ENCODE data around the gene ERP27.

The ERP27 gene

DNA sequence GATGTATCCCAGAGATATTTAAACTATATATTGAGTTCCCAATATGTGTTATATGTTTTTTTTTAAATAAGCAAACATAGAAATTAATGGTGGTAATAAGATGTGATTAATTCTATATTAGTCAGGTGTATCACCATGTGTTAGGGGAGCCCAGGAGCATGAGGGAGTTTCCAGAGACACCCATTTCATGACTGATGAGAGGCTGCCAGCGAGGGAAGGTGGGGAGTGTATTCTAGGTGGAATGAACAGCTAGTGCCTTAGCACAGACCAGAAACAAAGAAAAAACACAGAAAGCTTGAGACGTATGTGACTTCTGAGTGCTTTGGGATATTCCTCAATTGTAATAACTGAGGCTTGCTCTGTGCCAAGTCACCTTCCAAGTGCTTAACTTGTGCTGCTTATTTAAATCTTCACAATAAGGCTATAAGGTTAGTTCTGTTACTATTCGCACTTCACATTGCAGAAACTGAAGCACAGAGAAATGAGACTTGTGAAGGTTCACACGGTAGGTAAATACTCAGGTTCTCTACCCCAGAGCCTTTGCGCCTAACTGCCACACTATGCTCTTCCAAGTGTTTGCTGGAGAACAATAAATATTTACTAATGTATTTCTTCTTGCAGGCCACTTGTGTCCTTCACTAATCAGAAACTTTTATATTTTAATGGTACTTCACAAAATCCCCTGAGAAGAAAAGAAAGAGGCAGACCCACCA lies 34.8 kb downstream of the ERP27 start:
- Histone ChIP-seq H3K36me3 (ENCODE audit: control insufficient read depth, insufficient read depth, low read length) (no peaks in the 10 kb centered on the region), H3K4me2 (ENCODE audit: low read length) (no peak overlapping the region), H3K4me3 (ENCODE audit: low read depth, low read length) (no peak overlapping the region), H3K9me3 (ENCODE audit: control insufficient read depth, low read length) (no peaks in the 10 kb centered on the region), H2AFZ (no peak overlapping the region), H3K27me3 (ENCODE audit: control insufficient read depth, insufficient read depth, low read length) (no peaks in the 10 kb centered on the region), H3K9ac (no peak overlapping the region), H3K27ac (no peak overlapping the region), H3K4me1 (no peaks in the 10 kb centered on the region), H3K79me2 (no peaks in the 10 kb centered on the region)
- TF ChIP-seq, protein P1, sequence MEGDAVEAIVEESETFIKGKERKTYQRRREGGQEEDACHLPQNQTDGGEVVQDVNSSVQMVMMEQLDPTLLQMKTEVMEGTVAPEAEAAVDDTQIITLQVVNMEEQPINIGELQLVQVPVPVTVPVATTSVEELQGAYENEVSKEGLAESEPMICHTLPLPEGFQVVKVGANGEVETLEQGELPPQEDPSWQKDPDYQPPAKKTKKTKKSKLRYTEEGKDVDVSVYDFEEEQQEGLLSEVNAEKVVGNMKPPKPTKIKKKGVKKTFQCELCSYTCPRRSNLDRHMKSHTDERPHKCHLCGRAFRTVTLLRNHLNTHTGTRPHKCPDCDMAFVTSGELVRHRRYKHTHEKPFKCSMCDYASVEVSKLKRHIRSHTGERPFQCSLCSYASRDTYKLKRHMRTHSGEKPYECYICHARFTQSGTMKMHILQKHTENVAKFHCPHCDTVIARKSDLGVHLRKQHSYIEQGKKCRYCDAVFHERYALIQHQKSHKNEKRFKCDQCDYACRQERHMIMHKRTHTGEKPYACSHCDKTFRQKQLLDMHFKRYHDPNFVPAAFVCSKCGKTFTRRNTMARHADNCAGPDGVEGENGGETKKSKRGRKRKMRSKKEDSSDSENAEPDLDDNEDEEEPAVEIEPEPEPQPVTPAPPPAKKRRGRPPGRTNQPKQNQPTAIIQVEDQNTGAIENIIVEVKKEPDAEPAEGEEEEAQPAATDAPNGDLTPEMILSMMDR (IDR thresholded peaks at IDR 0.05) = no peak

DNA sequence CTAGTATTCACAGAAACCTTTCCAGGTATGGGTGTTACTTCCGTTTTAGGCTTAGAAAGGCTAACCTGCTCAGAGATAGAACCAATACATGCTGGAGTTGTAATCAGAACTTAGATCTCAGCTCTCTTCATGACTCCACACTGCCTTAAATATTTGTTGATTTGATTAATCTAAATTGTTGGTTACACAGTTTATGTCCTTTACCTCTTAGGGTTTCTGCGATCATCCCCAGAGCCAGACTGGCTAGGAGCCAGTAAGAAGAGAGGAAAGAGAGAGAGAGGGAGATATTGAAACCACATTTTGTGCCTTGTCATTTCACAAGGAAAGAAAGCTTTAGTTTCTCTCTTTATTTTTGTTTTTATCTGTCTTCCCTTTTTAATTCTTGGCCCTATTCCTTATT lies 35.9 kb downstream of the ERP27 start:
- Histone ChIP-seq H3K4me1 (no peaks in the 10 kb centered on the region), H2AFZ (no peak overlapping the region), H3K27ac (no peak overlapping the region), H3K9ac (no peak overlapping the region), H3K79me2 (no peaks in the 10 kb centered on the region), H3K27me3 (ENCODE audit: control insufficient read depth, insufficient read depth, low read length) (no peaks in the 10 kb centered on the region), H3K36me3 (ENCODE audit: control insufficient read depth, insufficient read depth, low read length) (no peaks in the 10 kb centered on the region), H3K4me3 (ENCODE audit: low read depth, low read length) (no peak overlapping the region), H3K9me3 (ENCODE audit: control insufficient read depth, low read length) (no peaks in the 10 kb centered on the region), H3K4me2 (ENCODE audit: low read length) (no peak overlapping the region)
- TF ChIP-seq, protein P1 (IDR thresholded peaks at IDR 0.05) = no peak

DNA sequence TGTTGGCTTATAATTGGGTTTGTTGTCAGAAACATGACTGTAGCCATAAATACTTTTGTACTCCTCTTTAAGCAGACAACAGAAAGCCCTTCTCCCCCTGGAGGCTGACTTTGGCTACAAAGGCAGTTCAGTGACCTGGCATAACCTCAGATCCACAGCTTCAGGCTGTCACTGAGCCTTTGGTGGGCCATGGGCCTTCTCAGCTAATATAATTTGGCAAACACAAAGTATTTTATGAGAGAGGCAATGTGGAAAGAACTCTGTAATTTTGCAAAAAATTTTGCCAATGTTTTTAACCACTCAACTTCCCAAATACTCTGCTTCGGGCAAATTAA lies 37.1 kb downstream of the ERP27 start:
- H3K4me1 ChIP-seq = no peaks in the 10 kb centered on the region
- H3K79me2 ChIP-seq = no peaks in the 10 kb centered on the region
- no peak overlapping the region for H3K9ac ChIP-seq
- TF ChIP-seq, protein P1 (IDR thresholded peaks at IDR 0.05) = no peak
- H3K27me3 ChIP-seq (ENCODE audit: control insufficient read depth, insufficient read depth, low read length) = no peaks in the 10 kb centered on the region
- no peaks in the 10 kb centered on the region for H3K9me3 ChIP-seq (ENCODE audit: control insufficient read depth, low read length)
- no peak overlapping the region for H3K27ac ChIP-seq
- no peak overlapping the region for H3K4me3 ChIP-seq (ENCODE audit: low read depth, low read length)
- H3K36me3 ChIP-seq (ENCODE audit: control insufficient read depth, insufficient read depth, low read length) = no peaks in the 10 kb centered on the region
- no peak overlapping the region for H2AFZ ChIP-seq
- no peak overlapping the region for H3K4me2 ChIP-seq (ENCODE audit: low read length)

DNA sequence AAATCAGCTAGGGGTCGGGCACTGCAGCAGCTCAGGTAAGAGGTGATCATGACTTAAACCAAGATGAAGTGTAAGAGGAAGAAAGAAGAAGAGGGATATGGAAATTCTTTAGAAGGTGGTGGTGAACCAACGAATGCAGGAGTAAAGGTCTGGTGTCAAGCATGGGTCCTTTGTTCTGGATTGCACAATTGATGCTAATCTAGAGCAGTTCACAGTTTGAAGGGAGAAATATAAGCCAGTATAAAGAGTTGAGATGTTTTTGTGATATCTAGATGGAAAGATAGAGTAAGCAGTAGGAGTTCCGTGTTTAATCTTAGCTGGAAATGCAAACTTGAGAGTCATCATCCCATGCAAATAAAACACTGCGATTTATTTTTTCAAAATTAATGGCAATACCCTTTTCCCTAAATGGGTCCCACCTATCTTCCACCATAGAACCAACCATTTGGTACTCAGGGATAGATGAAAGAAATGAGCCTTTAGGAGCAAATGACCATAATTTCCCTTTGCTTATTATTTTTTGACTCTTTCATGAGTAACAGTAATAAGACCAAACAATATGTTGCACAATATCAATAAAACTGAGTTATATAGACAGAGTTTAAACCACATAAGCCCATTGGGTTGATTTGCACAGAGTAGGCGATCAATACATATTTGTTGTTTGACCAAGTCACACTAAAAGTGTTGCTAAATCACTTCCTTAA lies 37.7 kb downstream of the ERP27 start:
- no peak overlapping the region for H2AFZ ChIP-seq
- H3K4me1 ChIP-seq = no peaks in the 10 kb centered on the region
- no peaks in the 10 kb centered on the region for H3K27me3 ChIP-seq (ENCODE audit: control insufficient read depth, insufficient read depth, low read length)
- no peaks in the 10 kb centered on the region for H3K79me2 ChIP-seq
- TF ChIP-seq, protein P1 (IDR thresholded peaks at IDR 0.05) = no peak
- no peak overlapping the region for H3K27ac ChIP-seq
- H3K9ac ChIP-seq = no peak overlapping the region
- no peaks in the 10 kb centered on the region for H3K9me3 ChIP-seq (ENCODE audit: control insufficient read depth, low read length)
- H3K36me3 ChIP-seq (ENCODE audit: control insufficient read depth, insufficient read depth, low read length) = no peaks in the 10 kb centered on the region
- H3K4me3 ChIP-seq (ENCODE audit: low read depth, low read length) = no peak overlapping the region
- H3K4me2 ChIP-seq (ENCODE audit: low read length) = no peak overlapping the region

All from parathyroid adenoma (tissue), 2 donors.